ENCODE measurements around the gene CD48.

- no peak for TF ChIP-seq EZH2 (IDR thresholded peaks at IDR 0.05; ENCODE audit: borderline replicate concordance, insufficient read depth, low read depth, low read length, poor library complexity, severe bottlenecking)
- no peak for TF ChIP-seq CTCF (IDR thresholded peaks at IDR 0.05)
Measured at GRCh38 chr1:160740133-160740688, 28.6 kb upstream of the CD48 start.
